ENCODE results near the gene VTA1.
"Not testable (repeated sequence)": the region's sequence is repeated elsewhere in the genome, so short reads cannot be mapped to it uniquely, and the experiment has no call there.

The VTA1 gene

GRCh38 chr6:142188341-142188740 lies 41.3 kb downstream of the VTA1 start:
- not testable (repeated sequence) for H4K8ac ChIP-seq (ENCODE audit: low read length); H2BK120ac ChIP-seq (ENCODE audit: low read depth, low read length); H3K14ac ChIP-seq (ENCODE audit: low read length in 2 of 2); H3K4me1 ChIP-seq (ENCODE audit: control insufficient read depth, insufficient read depth, low read depth, low read length); H4K91ac ChIP-seq (ENCODE audit: low read length); H3K9ac ChIP-seq (ENCODE audit: low read length); H3K4me2 ChIP-seq (ENCODE audit: low read length, poor library complexity, severe bottlenecking); H2BK15ac ChIP-seq (ENCODE audit: low read depth, poor library complexity, severe bottlenecking); H2AFZ ChIP-seq (ENCODE audit: low read depth, low read length); H3K9me3 ChIP-seq (ENCODE audit: control insufficient read depth, low read length); H3K27ac ChIP-seq (ENCODE audit: low read length, poor library complexity, severe bottlenecking); H3K18ac ChIP-seq (ENCODE audit: low read depth in 1 of 2, low read length in 2 of 2); H3K27me3 ChIP-seq (ENCODE audit: control insufficient read depth in 1 of 2, insufficient read depth in 1 of 2, low read length in 2 of 2); H2BK12ac ChIP-seq (ENCODE audit: low read length in 2 of 2); H2AK5ac ChIP-seq (ENCODE audit: low read length, severe bottlenecking); H3K79me1 ChIP-seq (replicated peaks; ENCODE audit: low read length, poor library complexity, severe bottlenecking); H3K23ac ChIP-seq (ENCODE audit: low read length in 2 of 2); H3K4me3 ChIP-seq (ENCODE audit: insufficient read depth in 1 of 2, low read depth in 1 of 2, low read length in 2 of 2); H3K4ac ChIP-seq (ENCODE audit: low read depth in 1 of 2, low read length in 2 of 2); H2BK5ac ChIP-seq (ENCODE audit: low read depth, low read length, poor library complexity, severe bottlenecking); DNase-seq
- H3K36me3 ChIP-seq (ENCODE audit: control insufficient read depth in 1 of 2, insufficient read depth in 2 of 2, low read depth in 1 of 2, low read length in 2 of 2) = peaks cover 4 to 27% of the 10 kb centered on the region in 2 experiments
- 97% methylated on average over 7 of the region's 8 CpGs for WGBS

- 100% methylated on average over 2 of the region's 2 CpGs for WGBS
Observed at GRCh38 chr6:142189057-142189456, 42.0 kb downstream of the VTA1 start.

GRCh38 chr6:142192343-142192742 lies 45.3 kb downstream of the VTA1 start:
- no peak overlapping the region for H3K23ac ChIP-seq (ENCODE audit: low read length in 2 of 2)
- H3K14ac ChIP-seq (ENCODE audit: low read length in 2 of 2) = no peak overlapping the region
- peaks cover 4 to 37% of the 10 kb centered on the region in 2 experiments for H3K36me3 ChIP-seq (ENCODE audit: control insufficient read depth in 1 of 2, insufficient read depth in 2 of 2, low read depth in 1 of 2, low read length in 2 of 2)
- no peak overlapping the region for H3K4me2 ChIP-seq (ENCODE audit: low read length, poor library complexity, severe bottlenecking)
- H2BK12ac ChIP-seq (ENCODE audit: low read length in 2 of 2) = no peak overlapping the region
- no peak overlapping the region for H3K9ac ChIP-seq (ENCODE audit: low read length)
- no peak overlapping the region for H4K8ac ChIP-seq (ENCODE audit: low read length)
- H3K79me1 ChIP-seq (replicated peaks; ENCODE audit: low read length, poor library complexity, severe bottlenecking) = peaks cover 13% of the 10 kb centered on the region
- H4K91ac ChIP-seq (ENCODE audit: low read length) = no peak overlapping the region
- no peak overlapping the region for H2AK5ac ChIP-seq (ENCODE audit: low read length, severe bottlenecking)
- no peak overlapping the region for H3K27ac ChIP-seq (ENCODE audit: low read length, poor library complexity, severe bottlenecking)
- no peaks in the 10 kb centered on the region for H3K4me1 ChIP-seq (ENCODE audit: control insufficient read depth, insufficient read depth, low read depth, low read length)
- no CpG with 5 or more reads among the region's 1 CpG for WGBS
- no peak overlapping the region for H2BK5ac ChIP-seq (ENCODE audit: low read depth, low read length, poor library complexity, severe bottlenecking)
- no peak overlapping the region for H3K18ac ChIP-seq (ENCODE audit: low read depth in 1 of 2, low read length in 2 of 2)
- H3K27me3 ChIP-seq (ENCODE audit: control insufficient read depth in 1 of 2, insufficient read depth in 1 of 2, low read length in 2 of 2) = no peaks in the 10 kb centered on the region
- no peak overlapping the region for H2BK120ac ChIP-seq (ENCODE audit: low read depth, low read length)
- no peak overlapping the region for H2BK15ac ChIP-seq (ENCODE audit: low read depth, poor library complexity, severe bottlenecking)
- DNase-seq = no peak
- H3K4ac ChIP-seq (ENCODE audit: low read depth in 1 of 2, low read length in 2 of 2) = no peak overlapping the region
- no peaks in the 10 kb centered on the region for H3K9me3 ChIP-seq (ENCODE audit: control insufficient read depth, low read length)
- no peak overlapping the region for H3K4me3 ChIP-seq (ENCODE audit: insufficient read depth in 1 of 2, low read depth in 1 of 2, low read length in 2 of 2)
- H2AFZ ChIP-seq (ENCODE audit: low read depth, low read length) = no peak overlapping the region

More at GRCh38 chr6:142189057-142189456, 42.0 kb downstream of the VTA1 start:
- Histone ChIP-seq H3K79me1 (replicated peaks; ENCODE audit: low read length, poor library complexity, severe bottlenecking) (peaks cover 13% of the 10 kb centered on the region), H3K9ac (ENCODE audit: low read length) (no peak overlapping the region), H2AFZ (ENCODE audit: low read depth, low read length) (no peak overlapping the region), H3K36me3 (ENCODE audit: control insufficient read depth in 1 of 2, insufficient read depth in 2 of 2, low read depth in 1 of 2, low read length in 2 of 2) (peaks cover 4 to 33% of the 10 kb centered on the region in 2 experiments), H2AK5ac (ENCODE audit: low read length, severe bottlenecking) (no peak overlapping the region), H2BK15ac (ENCODE audit: low read depth, poor library complexity, severe bottlenecking) (no peak overlapping the region), H3K27me3 (ENCODE audit: control insufficient read depth in 1 of 2, insufficient read depth in 1 of 2, low read length in 2 of 2) (no peaks in the 10 kb centered on the region), H2BK5ac (ENCODE audit: low read depth, low read length, poor library complexity, severe bottlenecking) (no peak overlapping the region), H3K4me1 (ENCODE audit: control insufficient read depth, insufficient read depth, low read depth, low read length) (no peaks in the 10 kb centered on the region), H3K23ac (ENCODE audit: low read length in 2 of 2) (no peak overlapping the region), H4K8ac (ENCODE audit: low read length) (no peak overlapping the region), H4K91ac (ENCODE audit: low read length) (no peak overlapping the region), H3K9me3 (ENCODE audit: control insufficient read depth, low read length) (no peaks in the 10 kb centered on the region), H3K4me3 (ENCODE audit: insufficient read depth in 1 of 2, low read depth in 1 of 2, low read length in 2 of 2) (no peak overlapping the region), H2BK12ac (ENCODE audit: low read length in 2 of 2) (no peak overlapping the region), H2BK120ac (ENCODE audit: low read depth, low read length) (no peak overlapping the region), H3K27ac (ENCODE audit: low read length, poor library complexity, severe bottlenecking) (no peak overlapping the region), H3K4me2 (ENCODE audit: low read length, poor library complexity, severe bottlenecking) (no peak overlapping the region), H3K14ac (ENCODE audit: low read length in 2 of 2) (no peak overlapping the region), H3K18ac (ENCODE audit: low read depth in 1 of 2, low read length in 2 of 2) (no peak overlapping the region), H3K4ac (ENCODE audit: low read depth in 1 of 2, low read length in 2 of 2) (no peak overlapping the region)
- DNase-seq = no peak

- Histone ChIP-seq H3K23ac (ENCODE audit: low read length in 2 of 2) (no peak overlapping the region), H3K4me2 (ENCODE audit: low read length, poor library complexity, severe bottlenecking) (no peak overlapping the region), H3K79me1 (replicated peaks; ENCODE audit: low read length, poor library complexity, severe bottlenecking) (peaks cover 10% of the 10 kb centered on the region), H3K18ac (ENCODE audit: low read depth in 1 of 2, low read length in 2 of 2) (no peak overlapping the region), H4K91ac (ENCODE audit: low read length) (no peak overlapping the region), H3K9me3 (ENCODE audit: control insufficient read depth, low read length) (no peaks in the 10 kb centered on the region), H3K36me3 (ENCODE audit: control insufficient read depth in 1 of 2, insufficient read depth in 2 of 2, low read depth in 1 of 2, low read length in 2 of 2) (peaks cover 4 to 43% of the 10 kb centered on the region in 2 experiments), H2AFZ (ENCODE audit: low read depth, low read length) (no peak overlapping the region), H2BK5ac (ENCODE audit: low read depth, low read length, poor library complexity, severe bottlenecking) (no peak overlapping the region), H2AK5ac (ENCODE audit: low read length, severe bottlenecking) (no peak overlapping the region), H3K9ac (ENCODE audit: low read length) (no peak overlapping the region), H3K27me3 (ENCODE audit: control insufficient read depth in 1 of 2, insufficient read depth in 1 of 2, low read length in 2 of 2) (no peaks in the 10 kb centered on the region), H2BK15ac (ENCODE audit: low read depth, poor library complexity, severe bottlenecking) (no peak overlapping the region), H2BK12ac (ENCODE audit: low read length in 2 of 2) (no peak overlapping the region), H3K27ac (ENCODE audit: low read length, poor library complexity, severe bottlenecking) (no peak overlapping the region), H3K4me1 (ENCODE audit: control insufficient read depth, insufficient read depth, low read depth, low read length) (no peaks in the 10 kb centered on the region), H3K14ac (ENCODE audit: low read length in 2 of 2) (no peak overlapping the region), H4K8ac (ENCODE audit: low read length) (no peak overlapping the region), H3K4ac (ENCODE audit: low read depth in 1 of 2, low read length in 2 of 2) (no peak overlapping the region), H3K4me3 (ENCODE audit: insufficient read depth in 1 of 2, low read depth in 1 of 2, low read length in 2 of 2) (no peak overlapping the region), H2BK120ac (ENCODE audit: low read depth, low read length) (no peak overlapping the region)
- no peak for DNase-seq
Observed at GRCh38 chr6:142193621-142194020, 46.6 kb downstream of the VTA1 start.
